Activated CD4-positive, alpha-beta T cell treated with anti-CD3 and anti-CD28 coated beads, Interleukin-2, amount 50 U/mL, for 4 hours (primary cell): ENCODE data around the gene TCIRG1.

Experiments
- DNase-seq, 2 experiments: peaks; one replicate each; pipeline ENCODE4 v3.0.0-alpha.2; 2020

Gene TCIRG1

GRCh38 chr11:68040101-68040956 is 1.5 kb downstream of the TCIRG1 start:
- DNase-seq = peak in 1 of 2 experiments; percentile 31

- no peak for DNase-seq
Measured at GRCh38 chr11:68040957-68041591, 2.2 kb downstream of the TCIRG1 start.

GRCh38 chr11:68041617-68042218 is 2.9 kb downstream of the TCIRG1 start:
- DNase-seq = no peak

GRCh38 chr11:68042219-68043028 is 3.6 kb downstream of the TCIRG1 start:
- no peak for DNase-seq

- no peak for DNase-seq
Measured at GRCh38 chr11:68043029-68043348, 4.2 kb downstream of the TCIRG1 start.

- no peak for DNase-seq
Measured at GRCh38 chr11:68043349-68044144, 4.7 kb downstream of the TCIRG1 start.

- no peak for DNase-seq
Measured at GRCh38 chr11:68044145-68044813, 5.5 kb downstream of the TCIRG1 start.

GRCh38 chr11:68044898-68045351 is 6.1 kb downstream of the TCIRG1 start:
- no peak for DNase-seq

GRCh38 chr11:68047437-68048290 is 8.8 kb downstream of the TCIRG1 start:
- no peak for DNase-seq

- no peak for DNase-seq
Measured at GRCh38 chr11:68048681-68049508, 10.1 kb downstream of the TCIRG1 start.

GRCh38 chr11:68049509-68050370 is 10.9 kb downstream of the TCIRG1 start:
- DNase-seq = no peak

GRCh38 chr11:68050371-68050841 is 11.6 kb downstream of the TCIRG1 start:
- no peak for DNase-seq

GRCh38 chr11:68051191-68052136 is 12.6 kb downstream of the TCIRG1 start:
- DNase-seq = no peak

GRCh38 chr11:68052137-68052873 is 13.5 kb downstream of the TCIRG1 start:
- DNase-seq = no peak

GRCh38 chr11:68053117-68053516 is 14.3 kb downstream of the TCIRG1 start:
- DNase-seq = no peak

GRCh38 chr11:68053981-68054812 is 15.4 kb downstream of the TCIRG1 start:
- no peak for DNase-seq
